Ecto neural progenitor cell (in vitro differentiated cells): ENCODE results near the gene ARL14.

ENCODE experiments used
- DNase-seq: peaks from one replicate; pipeline ENCODE4 v3.0.0-alpha.2; 2018; ENCODE audit warnings: low spot score

The ARL14 gene

DNA sequence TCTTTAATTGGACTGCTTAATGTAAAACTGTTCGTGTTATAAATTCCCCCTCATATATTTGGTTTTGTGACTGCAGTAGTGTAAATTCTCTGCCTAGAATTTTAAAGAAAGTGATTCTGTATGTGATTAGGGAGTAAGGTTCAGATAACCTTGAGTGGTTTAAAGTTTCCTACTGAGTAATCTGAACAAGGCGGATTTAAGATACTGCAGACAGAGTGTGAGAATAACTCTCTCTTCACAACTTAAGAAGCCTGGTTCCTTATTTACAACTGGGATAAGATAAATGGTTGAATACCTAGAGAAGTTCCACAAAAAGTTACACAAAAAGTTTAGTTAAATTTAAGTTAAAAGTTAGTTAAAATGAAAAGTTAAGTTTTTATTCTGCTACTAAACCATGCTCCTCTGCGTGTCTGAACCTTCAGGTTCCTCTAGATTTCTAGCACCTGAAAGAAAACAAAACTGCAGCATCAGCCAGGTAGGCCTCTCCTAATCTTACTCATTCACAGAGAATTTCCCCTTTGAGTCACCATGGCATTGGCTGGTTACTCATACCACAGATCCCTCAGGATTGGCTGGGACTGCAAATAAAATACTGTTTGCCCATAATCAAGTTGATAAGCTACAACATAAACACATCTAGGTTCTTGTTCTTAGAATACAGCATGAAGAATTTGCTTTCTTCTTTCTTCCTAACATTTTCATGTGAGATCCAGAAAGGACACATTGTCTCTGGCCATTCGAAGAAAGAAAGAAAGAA is at the start of gene ARL14:
Gene ARL14, plus strand, starts transcription at position 614 of the 757 bp plus-strand sequence. CDS start 187 bp downstream, outside the sequence.
- no peak for DNase-seq

DNA sequence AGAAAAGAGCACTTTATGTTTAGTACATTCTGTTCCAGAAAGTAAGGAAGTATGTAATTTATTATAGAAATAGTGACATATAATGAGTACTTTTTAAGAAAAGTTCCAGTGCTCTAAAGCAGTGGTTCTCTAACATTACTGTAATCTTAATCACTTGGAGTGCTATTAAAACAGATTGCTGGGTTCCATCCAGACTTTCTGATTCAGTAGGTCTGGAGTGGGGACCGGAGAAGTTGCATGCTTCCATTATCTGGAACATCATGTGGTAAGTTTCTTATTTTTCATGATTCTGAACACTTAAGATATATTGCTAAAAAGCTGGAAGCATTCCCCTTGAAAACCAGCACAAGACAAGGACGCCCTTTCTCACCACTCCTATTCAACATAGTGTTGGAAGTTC is 47.5 kb upstream of the ARL14 start:
- no peak for DNase-seq

DNA sequence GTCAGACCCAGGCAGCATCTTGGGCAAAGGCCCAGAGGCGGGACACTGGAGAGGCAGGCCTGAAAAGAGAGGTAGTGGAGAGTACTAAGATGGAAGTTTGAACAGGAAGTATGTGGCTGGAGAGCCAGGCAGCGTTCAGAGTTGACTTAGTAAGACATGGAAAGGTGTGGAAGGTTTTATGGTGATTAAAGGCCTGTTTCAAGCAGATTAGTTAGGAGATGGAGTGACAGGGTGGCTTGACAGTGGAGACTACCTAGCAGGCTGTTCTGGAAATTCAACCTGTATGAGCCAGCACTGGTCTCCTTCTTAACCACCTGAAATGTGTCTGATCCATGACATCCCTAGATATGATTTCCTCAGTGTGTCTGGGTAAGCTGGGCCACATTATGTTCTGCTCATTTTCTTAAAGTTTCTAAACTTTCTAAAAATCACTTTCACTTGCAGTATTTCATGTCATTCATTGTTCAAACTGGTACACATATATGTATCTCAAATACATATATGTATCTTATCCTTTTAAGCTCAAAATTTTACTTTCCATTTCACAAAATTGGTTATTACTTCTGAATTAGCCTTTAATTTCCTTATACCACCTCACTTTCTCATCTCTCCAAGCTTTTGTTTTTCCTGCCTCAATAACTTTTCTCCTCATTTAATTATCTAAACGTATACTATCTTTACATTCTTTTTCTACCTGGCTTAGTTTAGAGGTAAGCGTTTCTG is 43.4 kb upstream of the ARL14 start:
- no peak for DNase-seq

DNA sequence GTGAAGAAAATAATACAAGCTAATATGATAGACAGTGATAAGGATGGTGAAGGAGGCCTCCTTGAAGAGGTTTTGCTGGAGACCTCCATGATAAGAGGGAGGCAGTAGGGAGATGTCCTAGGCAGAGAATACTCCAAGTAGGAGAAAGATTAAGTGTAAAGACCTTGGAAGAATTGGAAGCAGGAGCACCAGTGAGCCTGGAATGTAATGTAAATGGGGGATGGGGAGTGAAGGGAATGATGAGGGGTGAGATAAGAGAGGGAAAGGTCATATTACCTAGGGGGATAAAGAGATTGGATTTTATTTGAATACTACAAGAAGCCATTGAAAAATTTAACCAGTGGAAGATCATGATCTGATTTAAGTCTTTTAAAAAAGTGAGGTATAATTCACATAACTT is 41.7 kb upstream of the ARL14 start:
- DNase-seq: no peak

DNA sequence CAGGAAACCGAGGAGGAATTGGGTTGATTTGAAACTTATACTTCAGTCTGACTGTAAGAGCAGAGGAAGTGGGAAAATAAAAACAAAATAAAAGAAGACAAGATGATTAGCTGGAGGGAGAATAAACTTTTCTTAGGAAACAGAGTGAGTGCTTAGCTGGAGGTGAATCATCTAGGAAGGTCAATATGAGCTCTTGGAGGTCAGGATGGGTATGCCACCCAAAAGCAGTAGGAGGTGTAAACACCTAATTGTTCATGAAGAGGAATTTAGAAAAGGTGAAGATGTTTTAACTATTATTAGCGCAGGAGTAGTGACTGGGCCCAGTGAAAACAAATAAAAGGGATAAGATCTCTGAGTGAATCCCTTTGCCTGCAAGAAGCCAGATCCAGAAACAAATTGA is 39.9 kb upstream of the ARL14 start:
- DNase-seq: no peak

DNA sequence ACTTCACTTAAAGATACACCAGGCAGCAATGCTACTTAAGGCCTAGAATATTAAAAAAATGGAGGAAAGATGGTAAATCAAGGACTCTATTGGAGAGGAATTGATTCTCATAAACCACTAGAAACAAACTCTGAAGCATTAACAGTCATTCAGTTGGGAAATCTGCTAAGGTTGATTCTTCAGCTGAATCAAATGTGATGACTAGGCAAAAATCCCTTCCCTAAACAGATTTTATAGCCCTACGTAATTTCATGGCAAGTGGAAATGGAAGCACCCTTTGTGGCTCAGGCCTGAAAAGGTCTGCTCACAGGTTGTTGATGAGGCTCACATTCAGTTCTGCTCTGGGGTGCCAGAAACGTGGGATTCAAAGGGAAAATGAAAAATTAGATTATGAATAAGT is 38.8 kb upstream of the ARL14 start:
- DNase-seq: no peak

DNA sequence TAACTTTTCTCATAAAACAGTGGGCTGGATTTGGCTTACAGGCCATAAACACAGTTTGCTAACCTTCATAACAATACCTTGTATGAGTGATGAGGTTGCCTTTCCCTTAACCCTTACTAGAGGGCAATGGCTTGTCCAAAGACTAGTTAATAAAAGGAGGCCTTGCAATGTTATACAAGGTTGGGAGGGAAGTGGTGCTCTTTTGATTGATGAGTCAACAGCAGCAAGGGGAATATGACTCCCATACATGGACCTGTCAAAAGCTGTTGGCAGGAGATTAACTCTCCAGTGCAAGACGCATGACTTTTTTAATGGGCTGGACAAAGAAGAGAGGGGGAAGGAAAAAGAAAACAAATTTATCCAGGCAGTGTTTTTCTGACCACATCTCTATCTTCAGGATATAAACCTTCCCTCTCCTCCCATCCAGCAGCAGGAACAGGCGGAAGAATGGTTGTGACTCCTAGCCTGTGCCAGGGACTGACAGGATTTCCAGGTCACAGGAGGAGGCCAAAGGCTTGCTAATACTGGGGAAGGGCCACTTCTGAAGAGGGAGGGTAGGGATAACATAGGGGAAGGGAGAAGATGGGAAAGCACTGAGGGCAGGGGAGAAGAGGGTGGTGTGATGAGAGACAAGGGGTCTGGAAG is 35.2 kb upstream of the ARL14 start:
- DNase-seq: no peak

DNA sequence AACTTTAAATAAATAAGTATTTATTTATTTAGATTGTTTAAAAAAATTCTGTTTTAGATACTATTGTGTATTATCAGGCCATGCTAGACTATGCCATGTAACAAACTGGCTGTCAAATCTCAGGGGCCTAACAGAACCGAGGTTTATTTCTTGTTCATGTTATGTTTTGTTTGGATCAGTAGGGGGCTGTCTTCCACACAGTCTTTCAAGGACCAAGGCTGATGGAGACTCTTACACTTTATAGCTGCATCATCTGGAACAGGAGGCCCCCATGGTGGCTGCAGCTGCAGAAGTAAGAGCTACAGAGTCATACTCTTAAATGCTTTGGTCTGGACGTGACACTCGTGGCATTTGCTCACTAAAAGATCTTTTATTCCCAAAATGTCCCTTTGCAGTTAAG is 33.0 kb upstream of the ARL14 start:
- DNase-seq: no peak

DNA sequence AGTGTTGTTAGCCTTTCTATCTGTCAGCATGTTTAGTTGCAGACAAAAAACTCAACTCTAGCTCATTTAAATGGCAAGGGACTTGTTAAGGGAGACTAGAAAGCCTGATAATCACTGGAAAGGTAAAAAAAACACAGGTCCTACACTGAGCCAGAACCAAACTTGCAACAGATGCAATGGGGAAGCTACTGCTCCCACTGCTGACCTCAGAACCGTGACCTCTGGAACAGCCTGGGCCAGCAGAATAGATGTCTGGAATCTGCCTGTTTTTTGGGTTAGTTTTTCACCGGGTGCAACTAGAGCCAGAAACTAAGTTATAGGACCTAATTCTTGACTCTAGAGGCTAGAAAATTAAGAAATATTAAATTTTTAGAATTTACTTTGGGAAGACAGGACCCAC is 32.5 kb upstream of the ARL14 start:
- no peak for DNase-seq

DNA sequence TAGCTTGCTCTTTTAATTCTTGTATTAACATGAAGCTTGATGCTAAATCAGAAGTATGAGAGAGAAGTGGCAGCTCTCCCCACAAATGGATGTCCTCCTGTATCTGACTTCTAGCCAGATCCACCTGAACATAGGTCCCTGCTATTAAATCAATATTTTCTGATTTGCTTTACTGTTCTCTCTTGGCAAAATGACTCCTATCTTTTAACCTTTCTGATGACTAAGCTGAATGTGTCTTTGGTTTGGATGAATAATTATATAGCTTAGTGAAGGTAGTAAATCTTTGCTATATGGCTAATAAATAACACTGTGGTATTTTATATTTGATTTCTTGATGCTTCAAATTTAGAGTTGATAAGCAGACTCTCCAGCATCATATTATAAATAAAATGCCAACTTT is 28.3 kb upstream of the ARL14 start:
- no peak for DNase-seq

DNA sequence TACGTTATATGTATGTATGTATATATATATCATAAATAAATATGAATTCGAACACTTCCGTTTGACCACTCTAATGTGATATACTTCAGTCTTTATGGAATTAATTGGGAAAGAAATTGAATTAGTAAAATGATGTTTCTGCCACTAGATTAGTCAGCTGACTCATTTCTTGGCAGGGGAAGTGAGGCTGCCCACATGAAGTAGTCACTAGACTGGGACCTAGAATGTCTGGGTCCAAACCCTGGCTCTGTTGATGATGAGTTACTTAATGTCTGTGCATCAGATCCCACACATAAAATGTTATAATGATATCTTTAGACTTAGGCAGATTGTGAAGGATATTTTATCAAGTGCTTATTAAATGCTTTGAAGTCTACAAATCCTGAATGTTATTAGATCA is 27.4 kb upstream of the ARL14 start:
- DNase-seq: no peak

DNA sequence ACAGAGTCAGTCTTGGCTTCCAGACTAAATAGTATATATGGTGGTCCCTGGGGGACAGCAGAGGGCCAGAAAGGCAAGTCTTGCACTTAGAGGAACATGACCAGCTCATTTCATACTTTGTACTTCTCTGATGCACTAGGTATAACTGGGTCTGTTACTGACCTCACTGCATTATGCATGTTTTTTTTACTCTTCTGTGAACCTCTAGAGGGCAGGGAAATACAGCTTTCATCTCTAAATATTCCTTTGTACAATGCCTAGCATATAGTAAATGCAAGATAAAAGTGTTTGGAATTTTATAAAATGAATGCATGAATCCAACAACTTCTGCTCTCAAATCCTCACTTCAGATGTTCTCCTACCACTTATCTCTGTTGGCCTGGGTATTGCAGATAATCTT is 23.4 kb upstream of the ARL14 start:
- no peak for DNase-seq

DNA sequence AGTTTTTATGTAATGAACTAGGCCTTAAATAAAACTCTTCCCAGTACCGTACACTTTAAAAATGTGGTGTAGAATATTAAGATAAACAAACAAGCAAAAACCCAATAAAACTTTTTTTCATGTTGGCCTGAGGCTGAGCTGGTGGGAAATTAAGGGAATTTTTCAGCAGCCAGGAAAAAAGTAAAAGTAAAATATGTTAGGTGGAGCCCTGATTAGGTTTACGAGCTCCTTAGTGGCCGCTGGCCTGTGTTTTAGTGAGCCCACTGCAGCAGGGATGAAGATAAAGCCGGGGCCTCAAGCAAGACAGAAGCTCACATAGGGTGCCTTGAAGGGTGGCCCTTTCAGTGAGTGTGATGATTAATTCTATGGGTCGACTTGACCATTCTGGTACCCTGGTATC is 16.1 kb upstream of the ARL14 start:
- no peak for DNase-seq

DNA sequence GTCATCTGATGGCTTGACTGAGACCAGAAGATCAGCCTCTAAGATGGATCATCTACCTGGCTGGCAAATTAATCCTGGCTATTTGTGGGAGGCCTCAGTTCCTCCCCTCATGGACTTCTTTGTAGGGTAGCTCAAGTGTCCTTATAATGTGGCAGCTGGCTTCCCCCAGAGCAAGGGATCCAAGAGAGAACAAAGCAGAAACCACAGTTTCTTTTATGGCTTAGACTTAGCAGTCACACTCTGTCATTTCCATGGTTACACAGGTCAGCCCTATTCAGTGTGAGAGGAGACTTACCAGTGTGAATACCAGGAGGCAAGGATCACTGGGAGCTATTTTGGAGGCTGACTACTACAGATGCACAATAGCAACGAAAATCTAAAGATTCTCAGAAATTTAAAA is 15.3 kb upstream of the ARL14 start:
- peak; percentile 51 for DNase-seq

DNA sequence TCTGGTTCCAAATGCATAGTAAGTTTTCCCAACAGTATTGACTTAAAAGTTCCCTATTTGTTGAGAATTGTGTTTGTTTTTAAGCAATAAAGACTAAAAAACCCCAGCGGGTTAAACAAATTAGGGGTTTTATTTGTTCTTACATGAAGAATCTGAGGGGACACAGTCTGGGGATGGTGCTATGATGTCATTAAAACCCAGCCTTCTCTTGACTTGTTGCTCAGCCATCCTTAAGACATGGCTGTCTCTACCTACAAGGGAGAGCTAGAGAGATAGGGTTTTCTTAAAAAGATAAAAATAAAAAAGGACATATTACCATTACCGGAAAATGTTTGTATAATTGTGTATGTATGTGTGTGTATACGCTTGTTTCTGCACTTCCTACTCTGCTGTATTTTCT is 11.7 kb upstream of the ARL14 start:
- no peak for DNase-seq

DNA sequence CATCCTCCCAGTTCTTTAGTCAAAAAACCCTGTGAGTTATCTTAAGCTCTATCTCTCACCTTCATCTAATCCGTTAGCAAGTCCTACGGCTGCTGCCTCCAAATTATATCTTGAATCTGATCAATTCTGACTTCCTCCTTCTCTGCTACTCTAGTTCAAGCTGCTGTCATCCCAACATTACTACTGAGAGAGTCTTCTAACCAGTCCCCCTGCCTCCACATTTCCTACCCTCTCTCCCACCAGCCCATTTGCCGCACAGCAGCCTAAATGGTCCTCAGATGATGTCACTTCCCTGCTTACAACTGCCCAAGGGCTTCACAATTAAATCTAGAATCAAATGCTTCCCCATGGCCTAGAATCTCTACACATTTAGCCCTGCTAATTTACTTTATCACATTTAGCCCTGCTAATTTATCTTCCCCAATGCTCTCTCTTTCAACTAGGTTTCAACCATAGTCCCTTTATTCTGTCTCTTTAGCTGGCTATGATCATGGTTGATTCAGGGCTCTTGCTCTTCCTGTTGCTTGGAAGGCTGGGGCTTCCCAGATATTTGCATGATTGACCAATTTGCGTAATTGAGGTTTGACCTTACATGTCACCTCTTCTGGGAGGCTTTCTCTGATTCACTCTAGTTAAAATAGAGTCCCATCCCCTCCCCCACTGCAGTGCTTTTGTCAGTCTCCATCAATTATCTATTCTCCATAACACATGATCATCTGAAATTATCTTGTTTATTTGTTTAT is 11.0 kb upstream of the ARL14 start:
- DNase-seq: no peak

DNA sequence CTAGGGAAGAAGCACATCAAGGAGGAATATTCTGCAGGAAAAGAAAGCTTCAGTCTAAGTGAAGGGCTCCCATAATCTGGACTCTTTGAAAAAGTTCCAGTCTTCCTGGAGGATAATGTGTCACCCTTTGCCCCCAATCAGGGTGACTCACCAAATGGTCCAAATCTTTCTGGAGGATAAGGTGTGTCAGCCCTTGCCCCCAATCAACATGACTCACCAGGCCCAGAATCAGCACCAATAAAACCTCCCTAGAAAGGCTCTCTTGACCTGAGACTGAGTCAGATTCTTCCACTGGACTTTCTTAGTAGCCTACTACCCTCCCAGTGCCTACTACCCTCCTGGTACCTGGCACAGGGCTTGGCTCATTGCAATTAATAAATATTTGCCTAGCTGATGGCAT is 9.5 kb upstream of the ARL14 start:
- DNase-seq: no peak

DNA sequence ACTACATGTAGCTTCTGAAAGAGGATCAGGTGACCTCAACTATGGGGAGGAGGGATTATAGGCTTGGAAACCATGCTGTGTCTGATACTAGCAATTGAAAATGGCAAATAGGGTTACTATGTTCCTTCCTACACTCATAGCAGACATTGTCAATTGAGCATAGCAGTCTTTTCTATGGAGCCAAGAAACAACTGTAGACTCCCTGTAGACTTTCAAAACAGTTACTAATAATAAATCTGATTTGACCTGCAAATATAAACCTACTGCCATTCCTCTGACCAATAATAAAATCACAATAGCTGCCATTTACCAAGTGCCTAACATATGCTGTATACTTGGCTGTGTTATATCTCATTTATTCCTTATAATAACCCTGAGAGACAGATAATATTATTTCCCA is 8.5 kb upstream of the ARL14 start:
- no peak for DNase-seq

DNA sequence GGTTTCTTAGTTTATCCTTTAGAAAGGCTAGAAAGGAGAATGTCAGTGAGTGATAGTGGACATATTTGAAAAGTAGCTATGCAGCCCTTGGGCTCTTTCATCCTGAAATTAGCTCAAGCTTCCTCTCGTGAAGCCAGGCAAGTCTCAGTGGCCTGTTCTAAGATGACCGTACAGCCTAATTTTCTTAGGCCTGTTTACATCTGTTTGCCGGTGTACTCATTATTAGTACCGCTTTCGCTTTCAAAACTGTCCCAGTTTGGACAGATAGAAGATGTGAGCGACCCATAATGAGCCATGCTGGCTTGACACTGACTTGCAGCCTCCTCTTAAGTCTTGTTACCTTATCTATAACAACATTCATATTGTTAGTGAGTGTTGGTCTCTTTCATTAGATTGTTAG is 5.7 kb upstream of the ARL14 start:
- DNase-seq: no peak

DNA sequence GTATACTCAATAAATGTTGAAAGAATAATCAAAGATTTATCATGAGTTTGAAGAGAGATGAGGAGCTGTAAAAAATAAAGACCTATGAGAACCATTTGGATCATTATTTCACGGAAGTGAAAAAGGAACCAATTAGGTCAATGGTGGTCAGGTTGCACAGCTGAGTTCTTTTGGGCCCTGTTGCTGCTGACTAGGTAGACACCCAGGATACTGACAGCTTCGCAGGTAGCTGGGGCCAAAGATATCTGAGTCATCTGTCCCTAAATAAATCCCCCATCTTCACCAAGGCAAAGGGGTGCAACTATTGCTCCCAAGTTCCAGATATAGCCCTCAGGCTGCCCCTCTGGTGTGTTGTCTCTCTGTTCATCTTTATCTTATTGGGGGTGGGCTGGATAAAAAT is 5.0 kb upstream of the ARL14 start:
- DNase-seq: no peak

DNA sequence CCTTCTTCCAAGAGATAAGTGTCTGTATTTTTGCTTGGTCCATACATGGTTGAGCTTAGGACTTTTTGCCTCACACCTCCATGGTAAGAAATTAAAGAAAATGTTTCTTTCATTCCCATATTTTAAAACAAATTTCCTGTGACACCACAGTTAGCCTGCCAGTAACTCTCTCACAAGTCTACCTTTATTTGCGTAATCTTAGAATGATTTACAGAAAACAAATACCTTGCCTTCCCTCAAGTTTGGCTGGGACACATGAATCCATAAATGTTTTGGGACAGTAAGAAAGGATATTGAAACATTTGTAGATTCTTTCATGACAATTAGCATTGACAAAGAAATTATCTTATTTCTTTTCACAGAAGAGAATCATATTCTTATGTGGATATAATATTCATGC is 3.8 kb upstream of the ARL14 start:
- DNase-seq: no peak

DNA sequence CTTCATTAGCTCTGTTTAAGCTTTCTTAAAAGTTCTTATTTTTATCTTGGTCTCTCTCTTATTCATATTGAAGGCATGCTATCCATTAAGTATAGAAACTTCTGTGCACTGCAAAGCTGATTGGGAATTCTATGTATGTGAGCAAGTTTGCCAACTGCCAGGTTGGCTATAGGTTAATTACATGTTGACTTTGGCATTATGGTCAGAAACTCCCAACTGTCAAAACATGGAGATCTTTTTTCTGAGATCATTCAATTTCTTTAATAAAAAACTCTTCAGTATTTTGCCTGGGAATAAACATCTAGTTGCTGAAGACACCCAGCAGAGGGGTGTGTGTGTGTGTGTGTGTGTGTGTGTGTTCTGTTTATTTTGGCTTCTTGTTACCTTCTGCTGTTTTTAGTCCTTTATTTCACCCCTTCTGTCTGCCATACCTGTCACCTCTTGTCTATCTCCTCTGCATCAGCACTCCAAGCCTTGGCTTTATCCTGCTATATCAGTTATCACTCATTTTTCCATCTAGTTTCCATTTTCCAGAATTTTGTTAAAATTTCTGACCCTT is 1.3 kb upstream of the ARL14 start:
- DNase-seq: no peak
